COLO829 (cell line): Measurements from ENCODE around the gene ZBTB8OS.
A peak's percentile ranks its signal among the peaks of the same experiment; 100 is the strongest.
"Not testable (repeated sequence)": the region's sequence is repeated elsewhere in the genome, so short reads cannot be mapped to it uniquely, and the experiment has no call there.

Source experiments
- DNase-seq: peaks from one replicate; pipeline ENCODE4 v3.0.0; 2012; ENCODE audit warnings: low spot score

ZBTB8OS gene

DNA sequence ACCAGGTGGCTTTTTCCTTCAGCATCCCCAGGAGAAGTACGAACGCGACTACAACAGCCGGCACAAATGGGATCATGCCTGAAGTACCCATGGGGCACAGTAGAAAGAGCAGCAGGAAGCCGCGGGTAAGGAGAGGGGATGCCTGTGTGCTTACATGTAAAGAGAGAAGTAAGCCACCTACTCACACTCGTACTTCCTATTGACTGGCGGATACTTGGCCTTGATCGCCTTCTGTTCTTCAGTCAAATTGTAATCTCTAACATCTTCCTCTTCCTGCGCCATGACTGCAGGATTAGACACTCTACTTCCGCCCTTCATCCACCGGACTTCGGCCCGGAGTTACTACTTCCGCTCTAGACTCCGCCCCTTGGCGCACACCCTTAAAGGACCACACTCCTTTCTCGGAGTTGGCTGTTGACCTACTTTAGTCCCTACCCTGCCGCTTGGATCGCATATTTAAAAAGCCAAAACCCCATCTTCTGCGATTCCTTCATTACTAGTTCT, at the start of gene ZBTB8OS:
Gene ZBTB8OS (minus strand): TSS at position 303 of the 504 bp plus-strand sequence. CDS start 21 bp downstream, at position 282.
- peak; percentile 94 for DNase-seq

GRCh38 chr1:32696996-32697395, 46.6 kb upstream of the ZBTB8OS start:
- not testable (repeated sequence) for DNase-seq

GRCh38 chr1:32696041-32696440, 45.7 kb upstream of the ZBTB8OS start:
- no peak for DNase-seq

GRCh38 chr1:32695098-32695904, 45.0 kb upstream of the ZBTB8OS start:
- DNase-seq, result no peak

- no peak for DNase-seq
These were observed 43.3 kb upstream of the ZBTB8OS start for GRCh38 chr1:32693455-32694174.

- no peak for DNase-seq
These were observed 36.0 kb upstream of the ZBTB8OS start for GRCh38 chr1:32686387-32686786.

DNA sequence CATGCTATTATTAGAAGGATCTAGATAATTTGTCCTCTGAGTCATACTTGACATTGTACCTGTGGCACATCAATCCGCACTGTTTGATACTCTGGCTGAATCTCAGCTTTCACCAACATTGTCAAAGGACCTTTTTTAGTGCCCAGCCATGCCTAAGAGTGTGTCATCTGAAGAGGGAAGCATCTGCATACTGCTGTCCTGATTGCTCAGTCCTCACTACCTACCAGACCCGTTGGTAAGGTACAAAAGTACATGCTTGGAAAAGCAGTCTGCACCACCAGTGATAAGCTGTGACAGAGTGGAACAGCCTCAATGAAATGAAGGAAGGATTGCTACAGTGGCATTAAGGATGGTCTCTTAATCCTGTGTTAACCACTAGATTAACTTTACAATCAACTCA, 35.1 kb upstream of the ZBTB8OS start:
- DNase-seq, result no peak

DNA sequence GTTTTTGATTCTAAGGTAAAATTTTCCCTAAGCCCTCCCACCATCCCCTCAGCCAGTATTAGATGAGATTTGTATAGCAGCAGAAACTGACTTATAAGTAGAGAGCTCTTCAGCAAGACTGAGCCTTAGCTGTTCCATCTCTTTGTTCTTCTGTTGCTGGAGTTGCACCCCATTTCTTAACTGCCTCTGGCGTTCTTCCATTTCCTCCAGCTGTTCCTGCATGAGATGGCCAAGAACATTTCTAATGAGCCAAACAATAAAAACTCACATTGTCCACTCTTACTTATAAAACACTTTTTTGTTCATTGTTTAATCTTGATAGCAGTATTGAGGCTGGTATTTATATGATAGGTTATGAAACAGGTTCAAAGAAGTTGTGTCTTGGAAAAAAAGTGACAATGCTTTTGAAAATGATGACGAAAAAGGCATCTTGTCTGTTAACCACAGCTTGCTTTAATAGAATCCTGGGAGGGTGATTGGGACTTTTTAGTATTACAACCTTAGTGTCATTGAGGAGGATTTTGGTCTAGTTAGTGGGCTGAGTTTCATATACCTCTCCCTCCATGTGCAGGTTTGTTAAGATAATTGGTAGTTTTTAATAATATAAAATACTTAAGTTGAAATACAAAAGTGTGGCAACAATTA, 33.9 kb upstream of the ZBTB8OS start:
- DNase-seq, result no peak

- no peak for DNase-seq
These were observed 33.0 kb upstream of the ZBTB8OS start for GRCh38 chr1:32683397-32683796.

GRCh38 chr1:32681999-32682398, 31.6 kb upstream of the ZBTB8OS start:
- no peak for DNase-seq

- DNase-seq, result no peak
These were observed 31.2 kb upstream of the ZBTB8OS start for GRCh38 chr1:32681509-32681908.

- no peak for DNase-seq
These were observed 30.3 kb upstream of the ZBTB8OS start for GRCh38 chr1:32680642-32681041.

DNA sequence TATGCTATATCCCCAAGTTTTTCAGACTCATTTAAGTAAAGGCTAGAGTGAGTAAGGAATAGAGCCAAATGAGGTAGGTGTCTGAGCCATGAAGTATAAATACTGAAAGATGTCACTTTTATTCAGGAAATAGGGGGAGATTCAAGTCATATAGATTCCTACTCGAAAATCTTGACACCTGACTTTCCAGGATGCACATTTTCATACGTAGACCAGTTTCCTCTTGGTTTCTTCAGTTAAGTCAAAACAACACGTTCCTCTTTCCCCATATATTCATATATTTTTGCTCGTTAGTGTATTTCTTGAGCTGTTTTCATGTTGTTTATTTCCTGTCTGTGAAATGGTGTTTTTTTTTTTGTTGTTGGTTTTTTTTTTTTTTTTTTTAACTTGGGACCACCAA, 29.6 kb upstream of the ZBTB8OS start:
- DNase-seq, result not testable (repeated sequence)

DNA sequence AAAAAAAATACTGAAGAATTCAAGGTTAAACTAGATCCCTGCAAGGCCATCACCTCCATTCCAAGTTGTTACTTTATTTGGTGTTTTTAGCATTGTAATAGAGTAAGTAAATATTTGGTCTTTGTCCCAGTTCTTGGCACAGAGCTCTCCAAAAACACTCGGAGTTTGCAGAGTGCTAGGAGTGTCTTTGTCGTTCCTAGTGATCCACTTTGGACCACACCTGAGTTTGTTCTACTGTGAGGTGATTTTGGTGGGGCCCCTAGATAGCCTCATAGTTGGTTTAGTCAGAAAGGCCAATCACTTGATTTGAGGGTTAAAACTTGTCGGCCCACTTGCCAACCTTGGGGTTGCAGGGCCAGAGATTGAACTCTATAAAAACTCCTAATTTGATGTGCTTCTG, 26.6 kb upstream of the ZBTB8OS start:
- DNase-seq, result no peak

- not testable (repeated sequence) for DNase-seq
These were observed 18.4 kb upstream of the ZBTB8OS start for GRCh38 chr1:32668716-32669115.

- no peak for DNase-seq
These were observed 16.7 kb upstream of the ZBTB8OS start for GRCh38 chr1:32666901-32667566.

DNA sequence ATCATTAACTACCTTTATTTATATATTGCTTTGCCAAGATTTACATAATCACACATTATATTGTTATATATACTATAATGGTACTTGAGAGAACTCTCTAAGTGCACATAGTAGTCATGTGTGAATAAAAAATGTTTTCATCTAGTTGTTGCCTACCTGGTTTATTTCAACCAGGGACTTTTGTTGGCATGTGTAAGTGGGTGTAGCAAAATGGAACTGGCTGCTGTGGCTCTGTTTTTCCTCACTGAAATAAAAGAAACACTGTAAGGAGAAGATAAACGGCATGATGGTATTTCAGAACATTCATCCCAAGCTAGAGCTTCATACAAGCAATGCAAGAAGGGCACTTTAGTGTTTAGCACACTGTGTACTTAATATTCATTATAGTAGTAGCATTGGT, 15.6 kb upstream of the ZBTB8OS start:
- DNase-seq, result no peak

DNA sequence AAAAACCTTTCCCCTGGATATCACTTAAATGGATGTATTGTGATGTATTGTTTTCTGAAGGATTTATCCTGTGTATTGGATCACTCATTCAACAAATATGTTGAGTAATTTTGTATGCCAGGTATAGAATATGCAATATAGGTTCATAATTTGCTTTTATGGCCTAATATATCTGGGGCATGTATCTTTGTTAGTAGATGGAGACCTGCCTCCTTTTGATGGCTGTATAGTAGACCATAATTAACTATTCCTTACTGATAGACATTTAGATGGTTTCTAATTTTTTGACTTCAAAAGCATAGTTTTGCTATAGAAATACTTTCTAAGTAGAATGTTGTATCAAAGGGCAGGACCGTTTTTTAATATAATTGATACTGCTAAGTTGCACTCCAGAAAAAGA, 9.2 kb upstream of the ZBTB8OS start:
- DNase-seq, result no peak

DNA sequence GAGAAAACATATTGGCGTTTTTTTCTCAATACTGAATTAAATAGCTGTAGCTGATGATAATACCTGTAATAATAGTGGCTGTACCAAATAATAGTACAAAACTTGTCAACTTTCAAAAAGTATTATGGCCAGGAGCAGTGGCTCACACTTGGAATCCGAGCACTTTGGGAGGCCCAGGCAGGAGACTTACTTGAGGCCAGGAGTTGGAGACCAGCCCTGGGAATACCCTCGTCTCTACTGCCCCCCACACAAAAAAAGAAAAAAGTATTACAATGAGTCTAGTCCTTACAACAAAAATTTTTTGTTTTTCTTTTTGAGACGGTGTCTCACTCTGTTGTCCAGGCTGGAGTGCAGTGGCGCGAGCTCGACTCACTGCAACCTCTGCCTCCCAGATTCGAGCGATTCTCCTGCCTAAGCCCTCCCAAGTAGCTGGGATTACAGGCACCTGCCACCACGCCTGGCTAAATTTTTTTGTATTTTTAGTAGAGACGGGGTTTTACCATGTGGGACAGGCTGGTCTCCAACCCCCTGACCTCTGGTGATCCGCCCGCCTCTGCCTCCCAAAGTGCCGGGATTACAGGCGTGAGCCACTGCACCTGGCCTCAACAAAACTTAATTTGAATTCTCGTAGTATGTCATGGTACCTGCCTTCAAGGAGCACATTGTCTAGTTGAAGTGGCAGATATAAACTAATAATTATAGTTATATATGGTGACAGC, 2.1 kb upstream of the ZBTB8OS start:
- DNase-seq, result no peak

GRCh38 chr1:32651461-32652073, 1.2 kb upstream of the ZBTB8OS start:
- DNase-seq, result peak; percentile 9
